NCI-H526 treated with DMSO at 0.1 percent for 48 hours (cell line): ENCODE data around the gene AP3D1.
"Not testable (repeated sequence)": the region's sequence is repeated elsewhere in the genome, so short reads cannot be mapped to it uniquely, and the experiment has no call there.

Experiments
- DNase-seq: peaks from one replicate; lab custom pipeline; 2025; lab: John Stamatoyannopoulos, UW

Gene AP3D1

GRCh38 chr19:2151339-2152229 lies at the start of gene AP3D1:
TSS of gene AP3D1 (minus strand) at chr19:2151566. CDS start at chr19:2151334, 232 bp downstream.
- DNase-seq: peak; percentile 93

GRCh38 chr19:2200624-2201294 lies 49.4 kb upstream of the AP3D1 start:
- not testable (repeated sequence) for DNase-seq

GRCh38 chr19:2199861-2200623 lies 48.7 kb upstream of the AP3D1 start:
- DNase-seq: no peak

- no peak for DNase-seq
Observed at GRCh38 chr19:2199215-2199614, 47.8 kb upstream of the AP3D1 start.

GRCh38 chr19:2198317-2198716 lies 47.0 kb upstream of the AP3D1 start:
- DNase-seq: no peak

GRCh38 chr19:2197270-2197669 lies 45.9 kb upstream of the AP3D1 start:
- no peak for DNase-seq

GRCh38 chr19:2195914-2196313 lies 44.5 kb upstream of the AP3D1 start:
- DNase-seq: no peak

GRCh38 chr19:2195361-2195760 lies 44.0 kb upstream of the AP3D1 start:
- DNase-seq: no peak

GRCh38 chr19:2194513-2195078 lies 43.2 kb upstream of the AP3D1 start:
- DNase-seq: no peak

GRCh38 chr19:2193807-2194206 lies 42.4 kb upstream of the AP3D1 start:
- DNase-seq: no peak

GRCh38 chr19:2192862-2193261 lies 41.5 kb upstream of the AP3D1 start:
- DNase-seq: no peak

- DNase-seq: no peak
Observed at GRCh38 chr19:2191456-2192310, 40.3 kb upstream of the AP3D1 start.

GRCh38 chr19:2190848-2191455 lies 39.6 kb upstream of the AP3D1 start:
- DNase-seq: no peak

GRCh38 chr19:2189880-2190279 lies 38.5 kb upstream of the AP3D1 start:
- DNase-seq: no peak

GRCh38 chr19:2188708-2189385 lies 37.5 kb upstream of the AP3D1 start:
- DNase-seq: no peak

GRCh38 chr19:2187159-2187558 lies 35.8 kb upstream of the AP3D1 start:
- DNase-seq: no peak

GRCh38 chr19:2186071-2186846 lies 34.9 kb upstream of the AP3D1 start:
- DNase-seq: no peak

GRCh38 chr19:2185734-2186070 lies 34.3 kb upstream of the AP3D1 start:
- DNase-seq: no peak

GRCh38 chr19:2184422-2184975 lies 33.1 kb upstream of the AP3D1 start:
- DNase-seq: no peak
